NK-92 (cell line): Measurements from ENCODE around the gene SOX3.

Experiments
- DNase-seq: peaks from one replicate; lab custom pipeline; 2025; ENCODE audit not compliant: unreplicated experiment; lab: John Stamatoyannopoulos, UW

The SOX3 gene

DNA sequence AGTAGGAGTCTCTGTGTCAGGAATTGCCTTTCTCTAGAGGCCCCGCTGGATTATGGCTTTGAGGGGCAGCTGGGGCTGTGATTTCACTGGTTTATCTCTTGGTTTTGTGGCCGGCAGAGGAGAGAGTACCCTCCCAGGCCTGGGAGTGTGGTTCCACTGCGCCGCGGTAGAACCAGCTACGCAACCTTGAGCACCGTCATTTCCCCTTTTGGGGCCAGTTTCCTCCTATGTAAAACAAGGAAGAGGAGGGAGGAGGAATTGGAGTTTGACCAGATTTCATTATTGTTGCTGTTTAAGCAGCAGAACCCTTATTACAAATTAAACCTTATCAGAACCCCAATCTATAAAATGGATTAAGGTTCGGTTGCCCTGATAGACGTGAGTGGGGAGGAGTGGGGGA, 4.4 kb downstream of the SOX3 start:
- no peak for DNase-seq

- no peak for DNase-seq
Observed at GRCh38 chrX:140495739-140496138, 9.1 kb downstream of the SOX3 start.

DNA sequence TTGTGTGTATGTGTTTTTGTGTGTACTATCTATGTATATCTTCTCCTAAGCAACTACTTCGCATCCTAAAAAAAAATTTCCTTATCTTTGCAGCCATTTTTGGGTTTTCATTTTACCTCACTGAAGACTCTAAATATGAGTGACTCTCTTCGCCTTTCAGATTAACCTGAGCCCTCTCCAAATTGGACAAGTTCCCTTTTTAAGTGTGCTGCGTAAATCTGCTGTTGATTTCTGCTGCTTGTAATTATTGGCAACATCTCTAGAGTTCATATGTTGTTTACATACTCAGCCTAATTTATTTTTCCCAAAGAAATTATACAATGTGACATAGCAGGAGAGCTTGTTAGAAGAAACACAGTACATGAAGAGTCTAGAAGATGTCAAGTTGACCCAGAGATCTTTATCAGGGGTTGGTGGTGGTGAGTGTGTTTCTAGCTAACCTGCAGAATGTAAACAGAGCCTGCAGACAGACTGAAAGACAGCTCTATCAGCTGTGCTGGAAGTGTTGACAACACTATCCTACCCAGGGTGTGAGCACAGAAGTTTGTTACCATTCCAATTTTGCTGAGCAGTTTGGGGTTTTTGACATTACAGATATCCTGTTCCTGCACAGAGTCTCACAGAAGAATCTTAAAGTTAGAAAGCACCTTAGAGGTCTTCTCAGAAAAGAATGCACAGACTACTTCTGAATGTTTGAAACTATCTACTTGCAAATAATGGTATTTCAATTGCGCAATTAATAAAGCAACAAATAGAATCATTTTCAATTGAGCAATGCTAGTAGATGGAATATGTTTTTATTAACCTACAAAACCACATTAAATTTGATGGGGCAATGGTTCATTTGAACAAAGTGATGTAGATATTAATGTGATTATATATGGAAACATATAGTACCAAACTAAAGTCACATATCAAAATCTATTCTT, 12.5 kb downstream of the SOX3 start:
- no peak for DNase-seq

- DNase-seq = no peak
Observed at GRCh38 chrX:140480765-140481164, 24.1 kb downstream of the SOX3 start.

DNA sequence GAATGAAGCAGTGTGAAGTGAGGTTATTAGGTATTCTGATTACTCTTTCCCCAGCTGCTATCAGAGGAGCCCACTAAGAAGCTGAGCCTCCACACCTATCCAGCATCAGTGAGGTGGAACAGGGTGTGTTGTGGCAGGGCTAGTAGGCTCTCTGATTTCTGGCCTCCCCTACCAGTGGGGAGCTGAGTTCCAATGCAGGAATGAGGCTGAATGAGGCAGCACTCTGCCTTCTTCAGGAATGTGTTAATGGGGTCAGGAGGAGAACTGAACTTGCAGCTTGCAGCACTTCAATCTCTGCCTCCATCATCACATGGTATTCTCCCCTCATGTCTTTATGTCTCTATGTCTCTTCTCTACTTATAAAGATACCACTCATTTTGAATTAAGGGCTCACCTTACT, 26.9 kb downstream of the SOX3 start:
- no peak for DNase-seq

GRCh38 chrX:140475025-140475424, 29.8 kb downstream of the SOX3 start:
- DNase-seq = no peak

DNA sequence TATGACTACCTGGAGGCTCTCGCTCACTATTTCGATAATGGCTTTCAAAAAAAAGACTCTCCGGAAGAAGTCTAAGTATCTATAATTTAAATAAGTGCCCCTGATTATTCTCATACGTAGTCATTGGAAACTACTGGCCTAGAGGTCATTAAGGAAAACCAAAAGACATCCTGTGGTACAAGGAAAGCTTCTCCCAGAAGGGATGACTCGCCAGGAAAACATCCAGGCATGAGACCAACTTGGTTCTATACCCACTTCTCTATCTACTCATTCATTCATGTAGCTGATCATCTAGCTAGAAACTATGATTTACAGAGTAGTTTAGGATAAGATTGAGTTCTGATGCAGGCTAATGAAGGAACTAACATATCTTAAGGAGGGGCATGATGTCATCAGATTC, 37.7 kb downstream of the SOX3 start:
- DNase-seq = no peak
